Activated T-helper 9 cell treated with anti-CD3 and anti-CD28 coated beads, Interleukin-2, amount 50 U/mL, for 16 hours (primary cell): ENCODE data around the gene HSPG2.
A peak's percentile ranks its signal among the peaks of the same experiment; 100 is the strongest.
"Not testable (repeated sequence)": the region's sequence is repeated elsewhere in the genome, so short reads cannot be mapped to it uniquely, and the experiment has no call there.

Experiments used
- DNase-seq: peaks from one replicate; pipeline ENCODE4 v3.0.0-alpha.2; 2020; ENCODE audit warnings: low read depth

Gene HSPG2

DNA sequence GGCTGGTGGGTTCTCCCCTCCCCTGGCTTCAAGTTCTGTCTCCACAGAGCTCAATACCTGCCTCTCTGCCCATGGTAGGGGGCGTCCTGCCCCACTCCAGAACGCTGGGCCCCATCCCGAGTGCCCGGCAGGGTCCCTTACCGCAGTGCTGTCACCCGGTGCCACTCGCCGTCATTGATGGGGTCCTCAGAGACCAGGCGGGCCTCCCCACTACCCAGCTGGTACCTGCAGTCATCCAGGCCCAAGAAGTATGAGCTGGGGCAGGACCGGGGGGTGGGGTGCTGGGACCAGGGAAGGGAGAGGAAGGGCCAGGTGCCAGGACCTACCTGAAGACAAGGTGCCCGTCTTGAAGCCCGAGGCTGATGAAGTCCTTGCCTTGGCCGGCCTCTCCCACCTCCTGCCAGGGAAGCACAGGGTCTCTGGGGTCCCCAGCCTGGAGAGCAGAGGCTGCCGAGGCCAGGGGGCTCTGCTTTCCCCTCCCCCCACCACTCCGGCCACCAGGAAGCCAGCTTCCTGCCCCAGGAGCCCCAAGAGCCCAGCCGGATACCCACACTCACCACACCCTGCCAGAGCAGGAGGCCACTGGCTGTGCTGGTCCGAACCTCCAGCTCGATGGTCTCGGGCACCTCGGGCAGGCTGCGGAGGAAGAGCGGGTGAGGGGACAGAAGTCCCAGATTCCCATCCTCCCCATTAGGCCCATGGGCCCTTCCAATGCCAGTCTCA, 113.0 kb downstream of the HSPG2 start:
- DNase-seq: no peak

DNA sequence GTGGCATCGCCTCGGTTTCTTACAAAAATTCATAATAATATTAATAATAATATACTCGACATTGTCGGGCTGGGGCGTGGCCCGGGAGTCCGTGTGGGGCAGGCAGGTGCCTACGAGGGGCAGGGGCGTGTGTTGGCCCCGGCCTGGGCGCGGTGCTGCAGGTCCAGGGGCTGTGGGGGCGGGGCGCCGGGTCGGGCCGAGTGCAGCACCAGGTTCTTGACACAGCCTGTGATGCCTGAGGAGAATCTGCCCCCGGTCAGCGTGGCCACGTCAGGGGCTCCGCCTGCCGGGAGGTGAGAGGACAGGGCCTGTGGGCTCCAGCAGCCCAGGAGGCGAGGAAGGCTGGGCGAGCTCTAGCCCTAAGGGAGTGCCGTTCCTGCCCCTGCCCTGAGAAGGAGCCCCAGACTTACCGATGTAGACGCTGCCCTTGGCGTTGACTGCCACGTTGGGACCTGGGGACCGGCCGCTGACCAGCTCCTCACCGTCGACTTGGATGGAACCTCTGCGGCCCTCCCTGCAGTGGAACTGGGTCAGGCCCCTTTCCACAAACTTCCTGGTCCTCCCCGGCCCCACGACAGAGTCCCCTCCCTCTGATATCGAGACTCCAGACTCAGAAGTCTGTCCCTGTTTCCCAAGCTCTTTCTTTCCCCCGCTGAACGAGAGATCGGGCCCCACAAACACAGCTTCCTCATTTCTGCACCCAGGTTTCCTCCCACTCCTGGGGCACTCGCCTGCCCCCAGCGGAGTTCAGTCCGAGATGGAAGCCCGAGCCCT, 113.7 kb downstream of the HSPG2 start:
- DNase-seq: no peak

DNA sequence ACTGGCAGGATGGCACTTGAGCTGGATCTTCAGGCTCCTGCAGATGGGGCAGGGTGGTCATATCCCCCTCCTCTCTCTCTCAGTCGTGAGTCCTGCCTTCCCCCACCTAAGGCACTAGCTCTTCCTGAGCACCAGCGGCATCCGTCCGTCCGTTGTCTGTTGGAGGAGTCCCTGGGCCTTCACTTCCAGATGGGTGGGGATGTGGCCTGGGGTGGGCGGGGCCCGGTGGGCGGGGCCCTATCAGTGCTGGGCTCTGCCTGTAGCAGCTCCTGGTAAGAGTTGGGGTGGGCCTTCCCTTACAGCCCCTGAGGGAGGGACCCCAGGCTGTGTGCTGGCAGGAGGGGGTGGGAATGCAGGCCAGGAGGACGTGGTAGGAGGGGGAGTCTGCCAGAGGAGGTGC, 114.8 kb downstream of the HSPG2 start:
- no peak for DNase-seq

DNA sequence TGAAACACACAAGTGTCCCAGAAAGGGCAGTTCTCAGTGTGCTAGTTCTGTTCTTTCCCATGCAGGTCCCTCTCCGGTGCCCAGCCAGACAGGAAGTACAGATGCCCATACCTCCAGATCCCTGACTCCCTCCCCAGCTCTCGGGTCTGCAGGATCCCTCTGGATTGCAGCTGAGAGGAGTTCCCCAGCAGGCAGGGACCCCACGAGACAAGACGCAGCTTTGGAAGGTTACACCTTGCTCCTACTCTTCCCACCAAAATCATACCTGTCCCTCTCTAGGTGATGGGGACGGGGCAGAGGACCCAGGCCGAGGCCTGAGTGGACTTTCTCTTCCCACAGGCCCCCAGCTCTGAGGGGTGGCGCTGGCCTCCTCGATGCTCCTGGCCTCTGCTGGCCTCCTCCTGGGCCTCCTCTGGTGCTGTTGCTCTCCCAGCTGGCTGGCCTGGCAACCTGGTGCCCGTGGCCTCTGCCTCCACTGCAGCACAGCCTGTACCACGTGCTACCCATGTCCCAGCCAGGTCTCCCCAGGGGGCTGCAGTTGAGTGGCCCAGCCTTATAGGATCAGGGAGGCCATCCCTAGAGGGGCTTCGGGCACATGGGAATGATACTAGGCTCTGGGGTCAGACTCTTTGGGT, 115.6 kb downstream of the HSPG2 start:
- DNase-seq: no peak

DNA sequence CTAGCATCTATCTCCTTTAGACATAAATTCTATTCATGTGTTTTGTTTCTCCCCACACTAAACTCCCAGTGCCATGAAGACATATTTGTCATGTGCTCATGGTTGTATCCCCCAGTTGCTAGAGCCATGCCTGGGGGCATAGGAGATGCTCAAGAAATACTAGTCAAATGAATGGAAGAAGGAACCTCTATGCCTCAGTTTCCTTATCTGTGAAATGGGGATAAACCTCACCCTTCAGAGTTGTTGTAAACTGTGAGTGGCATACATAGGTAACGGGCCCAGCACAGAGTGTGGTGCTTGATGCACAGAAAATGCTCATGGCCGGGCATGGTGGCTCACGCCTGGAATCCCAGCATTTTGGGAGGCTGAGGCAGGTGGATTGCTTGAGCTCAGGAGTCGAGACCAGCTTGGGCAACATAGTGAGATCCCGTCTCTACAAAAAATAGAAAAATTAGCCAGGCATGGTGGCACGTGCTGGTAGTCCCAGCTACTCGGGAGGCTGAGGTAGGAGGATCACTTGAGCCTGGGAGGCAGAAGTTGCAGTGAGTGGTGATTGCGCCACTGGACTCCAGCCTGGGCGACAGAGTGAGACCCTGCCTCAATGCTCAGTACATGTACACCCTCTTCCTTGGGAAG, 116.4 kb downstream of the HSPG2 start:
- DNase-seq: no peak

DNA sequence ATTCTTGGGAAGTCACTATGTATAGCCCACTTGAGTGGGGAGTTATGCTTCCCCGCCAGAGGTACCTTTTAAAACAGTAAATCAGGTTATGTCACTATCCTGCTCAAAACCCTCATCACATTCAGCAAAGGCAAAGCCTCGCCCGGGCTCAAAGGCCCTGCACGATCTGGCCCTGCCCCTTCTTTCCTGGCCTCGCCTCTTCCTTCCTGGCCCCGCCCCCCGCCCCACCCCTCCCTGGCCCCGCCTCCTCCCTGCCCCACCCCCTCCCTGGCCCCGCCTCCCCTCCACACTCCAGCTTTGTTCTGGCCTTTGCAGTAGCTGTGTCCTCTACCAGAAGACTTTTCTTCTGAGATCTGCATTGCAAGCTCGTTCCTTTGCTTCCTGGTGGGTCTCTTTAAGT, 118.5 kb downstream of the HSPG2 start:
- peak; percentile 10 for DNase-seq

DNA sequence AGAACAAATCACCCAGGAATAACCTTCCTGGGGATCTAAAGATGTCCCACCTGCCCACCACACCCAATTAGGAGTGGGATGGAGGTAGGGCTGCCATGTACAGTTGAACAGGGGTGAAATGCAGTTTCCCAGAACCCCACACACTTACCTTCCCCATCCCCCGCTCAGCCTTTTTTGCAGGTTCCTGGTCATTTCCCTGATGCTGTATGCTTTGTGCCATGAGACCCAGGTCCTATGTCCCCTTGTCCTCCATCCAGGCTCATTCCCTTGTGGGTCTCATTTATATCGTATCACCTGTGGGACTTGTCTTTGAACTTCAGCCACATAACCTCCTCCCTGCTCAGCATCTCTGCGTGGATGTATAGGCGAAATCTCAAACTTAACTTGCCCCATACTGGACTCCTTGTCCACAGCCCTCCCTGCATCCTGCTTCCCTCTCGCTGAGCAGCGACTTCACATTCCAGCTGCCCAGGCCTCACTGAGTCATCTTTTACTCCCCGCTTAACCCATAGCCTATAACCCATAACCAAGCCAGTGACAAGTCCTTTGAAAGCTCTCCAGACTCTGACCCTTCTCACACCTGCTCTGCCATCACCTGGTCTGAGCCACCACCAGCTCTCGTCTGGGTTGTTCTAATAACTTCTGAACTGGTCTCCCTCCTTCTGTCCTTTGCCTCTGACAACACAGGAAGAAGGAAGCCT, 120.4 kb downstream of the HSPG2 start:
- no peak for DNase-seq

DNA sequence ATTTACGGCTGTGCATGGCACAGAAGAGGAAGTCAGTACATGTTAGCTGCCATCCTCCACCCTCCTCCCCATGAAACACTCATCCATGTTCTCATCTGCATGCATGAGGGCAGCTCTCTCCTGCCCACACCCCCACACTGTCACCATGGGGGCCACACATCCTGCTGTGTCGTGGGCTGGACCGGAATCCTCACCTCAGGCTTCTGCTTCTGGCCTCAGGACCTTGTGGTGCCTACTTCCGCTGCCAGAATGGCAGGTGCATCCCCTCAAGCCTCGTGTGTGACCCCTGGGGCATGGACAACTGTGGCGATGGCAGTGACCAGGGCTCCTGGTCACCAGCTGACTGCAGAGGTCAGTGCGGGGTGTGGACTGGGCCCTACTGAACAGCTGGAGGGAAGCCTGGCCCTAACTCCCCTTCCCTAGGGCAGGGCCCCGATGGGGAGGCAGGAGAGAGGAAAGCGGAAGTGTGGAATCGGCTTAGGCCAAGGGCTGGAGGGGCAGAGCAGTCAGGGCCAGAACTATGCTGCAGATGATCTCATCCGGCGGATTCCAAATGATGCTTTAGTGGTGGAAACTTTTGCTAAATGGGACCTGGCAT, 121.3 kb downstream of the HSPG2 start:
- DNase-seq: no peak

DNA sequence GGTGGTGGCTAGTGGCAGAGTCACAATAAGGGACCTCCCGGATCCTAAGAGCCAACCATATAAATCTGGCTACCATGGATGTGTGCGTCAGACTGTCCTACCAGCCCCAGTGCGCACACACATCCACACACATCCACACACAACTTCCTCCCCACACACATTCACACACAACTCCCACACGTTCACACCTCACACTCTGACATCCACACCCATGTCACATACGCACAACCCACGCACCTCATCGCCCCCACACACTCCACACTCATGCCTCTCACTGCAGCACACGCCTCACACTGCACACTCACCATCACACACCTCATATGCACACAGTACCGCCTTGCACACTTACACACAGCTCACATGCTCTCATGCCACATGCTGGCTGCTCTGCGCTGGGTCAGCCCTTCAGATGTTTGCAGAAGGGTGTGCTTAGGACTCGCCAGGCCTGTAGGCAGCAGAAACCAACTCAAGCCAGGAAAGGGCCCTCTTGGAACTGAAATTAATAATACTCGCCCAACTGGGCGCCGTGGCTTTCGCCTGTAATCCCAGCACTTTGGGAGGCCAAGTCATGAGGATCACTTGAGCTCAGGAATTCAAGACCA, 122.0 kb downstream of the HSPG2 start:
- DNase-seq: no peak

DNA sequence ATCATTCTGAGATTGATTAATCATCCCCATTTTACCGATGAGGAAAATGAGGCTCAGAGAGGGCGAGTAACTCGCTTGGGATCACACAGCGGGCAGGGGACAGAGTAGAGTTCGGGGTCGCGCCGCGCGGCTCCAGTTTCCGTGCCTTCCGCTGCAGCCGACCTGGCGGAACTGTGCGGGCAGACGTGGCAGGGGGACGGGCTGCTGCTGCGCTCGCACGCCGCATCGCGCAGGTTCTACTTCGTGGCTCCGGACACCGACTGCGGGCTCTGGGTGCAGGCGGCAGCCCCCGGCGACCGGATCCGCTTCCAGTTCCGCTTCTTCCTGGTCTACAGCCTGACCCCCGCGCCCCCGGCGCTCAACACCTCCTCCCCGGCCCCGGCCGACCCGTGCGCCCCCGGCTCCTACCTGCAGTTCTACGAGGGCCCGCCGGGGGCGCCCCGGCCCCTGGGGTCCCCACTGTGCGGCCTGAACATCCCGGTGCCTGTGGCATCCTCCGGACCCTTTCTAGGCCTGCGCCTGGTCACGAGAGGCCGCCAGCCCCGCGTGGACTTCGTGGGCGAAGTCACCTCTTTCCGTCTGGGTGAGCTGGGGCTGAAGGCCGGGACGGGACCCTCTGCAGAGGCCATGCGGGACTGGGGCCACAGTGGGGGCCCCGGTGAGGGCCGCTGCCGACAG, 122.7 kb downstream of the HSPG2 start:
- no peak for DNase-seq

DNA sequence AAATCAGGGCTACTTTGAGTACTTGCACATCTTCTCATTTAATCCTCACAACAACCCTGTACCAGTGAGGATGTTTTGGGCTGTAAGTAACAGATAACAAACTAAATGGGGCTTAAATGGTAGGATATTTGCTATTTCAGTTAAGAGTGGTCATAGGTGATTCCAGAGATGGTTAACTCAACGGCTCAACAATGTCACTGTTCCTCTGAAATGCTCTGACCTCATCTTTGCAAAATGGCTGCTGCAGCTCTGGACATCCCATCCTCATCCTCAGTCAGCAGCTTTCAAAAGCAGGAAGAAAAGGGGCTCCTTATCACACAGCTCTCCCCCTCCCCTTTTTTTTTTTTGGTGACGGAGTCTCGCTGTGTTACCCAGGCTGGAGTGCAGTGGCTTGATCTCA, 123.6 kb downstream of the HSPG2 start:
- no peak for DNase-seq

DNA sequence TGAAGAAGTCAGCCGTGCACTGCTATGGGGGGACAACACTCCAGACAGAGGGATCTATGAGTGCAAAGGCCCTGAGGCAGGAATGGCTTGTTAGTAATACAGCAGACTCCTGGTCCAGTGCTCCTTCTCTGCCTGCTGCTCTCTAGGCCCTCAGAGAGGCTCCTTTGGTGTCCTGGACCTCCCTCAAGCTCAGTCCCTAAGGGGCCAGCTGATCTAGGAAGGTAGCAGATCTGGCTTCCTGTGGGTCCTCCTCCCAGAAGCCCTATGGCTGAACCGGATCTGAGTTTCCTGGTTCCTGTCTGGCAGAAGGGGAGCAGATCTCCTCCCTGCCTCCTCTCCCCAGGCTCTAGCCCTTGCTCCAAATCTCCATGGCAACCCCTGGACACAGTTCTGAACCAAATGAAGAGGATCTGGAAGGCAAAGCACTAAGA, 125.2 kb downstream of the HSPG2 start, which contains the start of gene LDLRAD2:
Gene LDLRAD2 (plus strand): TSS at position 391 of the 431 bp plus-strand sequence. CDS start 187 bp downstream, outside the sequence.
- DNase-seq: no peak

DNA sequence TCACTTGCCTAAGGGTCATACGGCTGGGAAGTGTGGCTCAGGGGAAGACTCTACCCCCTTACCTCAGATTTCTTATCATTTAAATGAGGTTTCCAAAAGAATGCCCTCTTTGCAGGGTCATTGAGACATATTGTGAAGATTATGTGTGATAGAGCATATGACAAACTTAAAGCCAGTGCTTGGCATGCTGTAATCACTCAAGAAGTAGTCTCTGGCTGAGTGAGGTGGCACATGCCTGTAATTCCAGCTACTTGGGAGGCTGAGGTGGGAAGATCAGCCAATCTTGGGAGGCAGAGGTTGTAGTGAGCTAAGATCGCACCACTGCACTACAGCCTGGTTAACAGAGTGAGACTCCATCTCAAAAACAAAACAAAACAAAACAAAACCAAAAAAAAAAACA, 132.6 kb downstream of the HSPG2 start:
- no peak for DNase-seq

DNA sequence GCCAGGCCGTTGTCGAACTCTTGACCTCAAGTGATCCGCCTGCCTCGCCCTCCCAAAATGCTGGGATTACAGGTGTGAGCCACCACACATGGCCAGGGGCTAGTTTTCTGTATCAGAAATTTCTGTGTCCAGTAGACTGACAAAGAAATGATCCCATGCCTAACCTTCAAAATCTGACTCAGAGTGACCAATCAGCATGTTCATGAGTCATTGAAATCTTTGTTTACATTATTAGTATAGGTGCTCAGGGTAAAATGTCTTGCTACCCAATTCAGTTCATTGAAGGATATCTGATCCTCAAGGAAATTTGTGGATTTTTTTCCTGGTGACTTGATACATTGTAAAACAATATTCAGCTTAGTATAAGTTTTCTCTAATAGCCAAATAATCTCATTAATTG, 136.0 kb downstream of the HSPG2 start:
- DNase-seq: no peak

DNA sequence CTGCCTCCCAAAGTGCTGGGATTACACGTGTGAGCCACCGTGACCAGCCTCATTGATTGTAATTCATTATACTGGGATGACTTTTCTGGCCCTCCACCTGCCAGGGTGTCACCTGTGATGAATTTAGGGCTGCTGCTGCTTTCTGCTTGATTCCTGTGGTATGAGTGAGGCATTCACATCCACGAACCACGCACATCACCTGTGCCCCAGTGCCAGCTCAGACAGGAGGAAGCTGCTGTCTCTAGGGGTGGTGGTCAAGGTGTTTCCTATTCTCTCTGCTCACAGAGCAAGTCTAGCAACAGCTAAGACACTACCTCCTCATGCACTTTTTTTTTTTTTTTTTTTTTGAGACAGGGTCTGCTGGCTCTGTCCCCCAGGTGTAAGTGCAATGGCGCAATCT, 137.4 kb downstream of the HSPG2 start:
- DNase-seq: no peak

DNA sequence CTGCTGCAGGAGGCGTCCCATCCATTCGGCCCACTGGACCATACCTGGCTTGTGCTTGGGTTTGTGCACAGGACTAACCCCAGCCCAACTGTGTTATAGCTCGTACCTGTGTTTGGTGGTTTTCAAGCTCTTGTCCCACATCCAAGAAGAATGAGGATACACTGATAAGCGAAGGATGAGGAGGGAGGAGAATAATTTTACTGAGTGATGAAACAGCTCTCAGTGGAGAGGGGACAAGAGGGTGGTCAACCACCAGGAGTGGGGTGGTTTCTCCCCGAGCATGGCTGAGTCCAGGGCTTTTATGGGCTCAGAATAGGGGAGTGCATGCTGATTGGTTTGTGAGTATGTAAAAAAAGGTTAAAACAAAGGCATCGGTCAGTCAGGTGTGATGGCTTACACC, 142.0 kb downstream of the HSPG2 start:
- DNase-seq: no peak

DNA sequence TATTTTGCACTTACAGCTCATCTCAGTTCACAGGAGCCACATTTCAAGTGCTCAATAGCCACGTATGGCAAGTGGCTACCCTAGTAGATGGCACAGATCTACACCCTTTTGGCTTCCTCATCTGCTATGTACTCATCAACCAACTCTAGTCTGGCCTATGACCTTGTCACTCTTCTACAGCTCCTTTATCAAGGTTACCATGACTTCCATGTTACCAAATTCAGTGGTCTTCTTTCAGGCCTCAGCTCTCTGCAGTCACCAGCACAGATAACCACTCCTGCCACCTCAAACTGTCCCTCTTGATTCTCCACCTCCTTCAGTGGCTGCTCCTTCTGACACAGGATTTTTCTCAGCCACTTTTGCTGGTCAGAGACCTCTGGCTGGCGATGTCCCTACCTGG, 142.5 kb downstream of the HSPG2 start:
- no peak for DNase-seq

DNA sequence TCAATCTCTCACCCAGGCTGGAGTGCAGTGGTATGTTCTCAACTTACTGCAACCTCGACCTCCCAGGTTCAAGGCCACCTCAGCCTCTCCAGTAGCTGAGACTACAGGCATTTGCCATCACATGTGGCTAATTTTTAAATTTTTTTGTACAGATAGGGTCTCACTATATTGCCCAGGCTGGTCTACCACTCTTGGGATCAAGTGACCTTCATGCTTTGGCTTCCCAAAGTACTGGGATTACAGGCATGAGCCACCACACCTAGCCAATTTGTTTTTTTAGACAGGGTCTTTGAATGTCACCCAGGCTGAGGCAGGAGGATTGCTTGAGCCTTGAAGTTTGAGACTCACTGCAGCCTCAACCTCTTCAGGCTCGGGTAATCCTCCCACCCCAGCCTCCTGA, 144.0 kb downstream of the HSPG2 start:
- no peak for DNase-seq

DNA sequence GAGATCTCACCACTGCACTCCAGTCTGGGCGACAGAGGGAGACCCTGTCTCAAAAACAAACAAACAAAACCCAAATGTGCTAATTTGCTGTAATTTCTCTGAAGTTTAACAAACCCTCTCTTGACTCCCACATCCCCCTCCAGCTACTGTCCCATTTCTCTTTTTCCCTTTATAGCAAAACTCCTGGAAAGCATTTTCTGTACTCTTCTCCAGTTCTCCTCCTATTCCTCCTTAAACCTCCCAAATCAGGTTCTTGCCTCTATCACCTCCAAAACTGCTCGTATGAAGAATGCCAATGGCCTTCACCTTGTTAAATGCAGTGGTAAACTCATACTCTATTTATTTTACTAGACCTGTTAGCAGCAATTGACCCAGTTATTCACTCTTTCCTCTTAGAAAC, 150.5 kb downstream of the HSPG2 start:
- DNase-seq: no peak

DNA sequence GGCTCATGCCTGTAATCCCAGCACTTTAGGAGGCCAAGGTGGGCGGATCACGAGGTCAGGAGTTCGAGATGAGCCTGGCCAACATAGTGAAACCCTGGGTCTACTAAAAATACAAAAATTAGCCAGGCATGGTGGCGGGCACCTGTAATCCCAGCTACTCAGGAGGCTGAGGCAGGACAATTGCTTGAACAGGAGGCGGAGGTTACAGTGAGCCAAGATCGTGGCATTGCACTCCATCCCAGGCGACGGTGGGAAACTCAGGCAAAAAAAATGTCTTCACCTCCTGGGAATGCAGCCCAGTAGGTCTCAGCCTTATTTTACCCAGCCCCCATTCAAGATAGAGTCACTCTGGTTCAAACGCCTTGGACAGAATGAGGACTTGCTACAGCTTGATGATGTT, 151.3 kb downstream of the HSPG2 start:
- DNase-seq: not testable (repeated sequence)
